Stimulated activated CD4-positive, alpha-beta T cell treated with anti-CD3 and anti-CD28 coated beads, Interleukin-1b, Interleukin-23, amount 100 ng/mL, for 4 hours (primary cell): ENCODE measurements around the gene MAGEB3.
"Not testable (repeated sequence)": the region's sequence is repeated elsewhere in the genome, so short reads cannot be mapped to it uniquely, and the experiment has no call there.

Experiments used
- DNase-seq, 2 donors: peaks; one replicate each; pipeline ENCODE4 v3.0.0-alpha.2; 2020; ENCODE audit warnings: low read depth in 2 of 2

MAGEB3 gene, protein sequence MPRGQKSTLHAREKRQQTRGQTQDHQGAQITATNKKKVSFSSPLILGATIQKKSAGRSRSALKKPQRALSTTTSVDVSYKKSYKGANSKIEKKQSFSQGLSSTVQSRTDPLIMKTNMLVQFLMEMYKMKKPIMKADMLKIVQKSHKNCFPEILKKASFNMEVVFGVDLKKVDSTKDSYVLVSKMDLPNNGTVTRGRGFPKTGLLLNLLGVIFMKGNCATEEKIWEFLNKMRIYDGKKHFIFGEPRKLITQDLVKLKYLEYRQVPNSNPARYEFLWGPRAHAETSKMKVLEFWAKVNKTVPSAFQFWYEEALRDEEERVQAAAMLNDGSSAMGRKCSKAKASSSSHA

DNA sequence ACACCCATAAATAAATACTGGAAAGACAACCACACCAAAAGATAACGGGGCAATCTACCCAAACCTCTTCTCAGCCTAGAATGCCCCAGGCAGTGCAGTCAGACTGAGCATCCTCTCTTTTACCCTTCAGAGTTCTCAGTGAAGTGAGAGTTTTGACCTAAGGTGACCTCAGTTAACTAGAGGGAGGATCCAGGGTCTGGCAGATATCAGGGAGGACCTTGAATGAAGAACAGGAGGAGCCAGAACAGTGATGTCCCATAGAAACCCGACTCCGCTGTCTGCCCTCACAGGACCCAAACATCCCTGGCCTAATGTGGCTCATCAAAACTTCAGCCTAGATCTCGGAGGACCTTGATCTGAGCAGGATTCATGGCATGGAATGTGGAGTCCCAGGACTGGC is at the start of gene MAGEB3:
Gene MAGEB3 (plus strand): TSS at position 263 of the 400 bp plus-strand sequence. CDS start 5,268 bp downstream, outside the sequence.
- DNase-seq: no peak

DNA sequence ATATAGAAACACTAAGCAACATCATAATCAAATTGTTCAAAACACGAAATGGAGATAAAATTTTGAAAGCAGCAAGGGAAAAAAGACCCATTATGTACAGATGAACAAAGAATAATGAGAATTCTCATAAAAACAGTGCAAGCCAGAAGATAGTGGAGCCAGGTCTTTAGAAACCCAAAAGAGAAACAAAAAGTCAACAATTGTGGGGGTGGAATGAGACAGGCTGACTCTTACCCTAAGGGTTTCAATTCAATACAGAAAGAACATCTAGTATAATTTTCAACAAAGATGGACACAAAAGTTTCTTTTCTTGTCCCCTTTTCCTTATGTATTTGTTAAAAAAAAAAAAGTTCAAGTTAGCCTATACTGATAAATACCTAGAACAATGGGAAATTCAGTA is 49.1 kb upstream of the MAGEB3 start:
- DNase-seq: no peak

DNA sequence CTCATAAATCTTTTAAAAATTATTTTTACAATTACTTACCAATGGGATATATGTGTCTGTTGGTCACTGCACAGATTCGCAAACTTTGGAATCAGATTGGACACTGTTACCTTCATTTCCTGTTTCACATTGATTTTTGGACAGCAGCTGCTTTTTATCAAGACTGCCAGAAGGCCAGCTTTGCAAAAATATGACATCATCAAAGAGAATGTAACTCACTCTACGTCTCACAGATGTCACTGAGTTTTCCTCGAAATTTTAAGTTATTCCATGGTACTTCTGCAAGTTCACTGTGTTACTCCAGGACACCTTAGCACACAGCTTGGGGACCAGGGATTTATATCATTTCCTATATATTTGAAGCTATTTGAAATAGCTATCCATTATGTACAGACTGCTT is 46.9 kb upstream of the MAGEB3 start:
- no peak for DNase-seq

DNA sequence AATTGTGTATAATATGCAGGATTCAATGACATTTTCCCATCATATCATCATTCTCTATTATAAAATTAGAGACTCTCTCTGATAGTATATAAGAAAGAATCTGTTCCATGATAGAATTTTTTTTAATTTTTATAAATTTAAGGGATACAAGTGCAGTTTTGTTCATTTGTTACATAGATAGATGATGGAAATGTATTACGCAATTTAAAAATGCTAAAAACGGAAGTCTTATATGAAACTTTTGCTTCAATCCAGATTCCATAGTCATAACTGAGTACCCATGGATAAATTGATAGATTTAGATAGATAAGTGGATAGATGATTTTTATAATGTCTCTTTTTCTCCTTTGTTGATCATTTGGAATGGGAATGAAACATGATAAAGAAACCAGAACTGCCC is 40.0 kb upstream of the MAGEB3 start:
- DNase-seq: no peak

DNA sequence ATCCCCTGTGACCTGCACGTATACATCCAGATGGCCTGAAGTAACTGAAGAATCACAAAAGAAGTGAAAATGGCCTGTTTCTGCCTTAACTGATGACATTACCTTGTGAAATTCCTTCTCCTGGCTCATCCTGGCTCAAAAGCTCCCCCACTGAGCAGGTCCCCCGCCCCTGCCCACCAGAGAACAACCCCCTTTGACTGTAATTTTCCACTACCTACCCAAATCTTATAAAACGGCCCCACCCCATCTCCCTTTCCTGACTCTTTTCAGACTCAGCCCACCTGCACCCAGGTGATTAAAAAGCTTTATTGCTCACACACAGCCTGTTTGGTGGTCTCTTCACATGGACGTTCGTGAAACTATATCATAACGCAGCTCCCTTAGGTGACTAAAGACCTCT is 36.5 kb upstream of the MAGEB3 start:
- not testable (repeated sequence) for DNase-seq

DNA sequence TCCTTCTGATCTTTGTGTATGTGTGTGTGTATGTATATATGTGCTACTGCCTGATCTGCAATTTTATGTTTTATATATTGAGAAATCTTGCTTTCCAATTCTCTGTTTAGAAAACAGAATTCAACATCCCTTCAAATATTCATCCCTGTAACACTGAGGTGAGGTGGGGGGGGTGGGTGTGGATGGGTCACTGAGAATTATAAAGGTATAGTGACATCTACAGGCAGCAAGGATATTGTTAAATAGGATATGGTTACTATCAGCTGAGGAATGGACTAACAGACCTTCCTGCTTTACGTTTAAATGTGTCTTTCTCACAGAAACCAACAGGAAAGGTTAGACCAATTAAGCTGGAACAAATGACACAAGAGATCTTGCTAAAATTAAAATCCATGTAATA is 34.1 kb upstream of the MAGEB3 start:
- no peak for DNase-seq

DNA sequence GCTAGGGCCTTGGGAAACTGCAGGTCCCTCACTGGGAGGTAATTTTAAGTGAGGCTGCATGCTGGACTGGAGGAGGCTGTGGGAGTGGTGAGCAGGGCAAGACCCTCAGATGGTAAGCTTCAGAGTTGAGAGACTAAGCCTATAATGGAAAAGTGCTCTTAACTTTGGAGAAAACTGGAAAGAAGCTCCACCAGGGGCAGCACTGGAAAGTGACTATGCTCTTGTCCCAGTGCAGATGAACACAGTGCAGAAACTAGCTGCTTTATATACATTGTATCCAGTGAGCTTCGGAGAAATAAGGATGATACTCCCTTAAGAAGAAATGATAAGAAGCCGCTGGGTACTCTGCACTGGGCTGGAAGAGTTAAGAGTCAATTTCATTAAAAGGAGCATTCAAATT is 18.3 kb upstream of the MAGEB3 start:
- no peak for DNase-seq

DNA sequence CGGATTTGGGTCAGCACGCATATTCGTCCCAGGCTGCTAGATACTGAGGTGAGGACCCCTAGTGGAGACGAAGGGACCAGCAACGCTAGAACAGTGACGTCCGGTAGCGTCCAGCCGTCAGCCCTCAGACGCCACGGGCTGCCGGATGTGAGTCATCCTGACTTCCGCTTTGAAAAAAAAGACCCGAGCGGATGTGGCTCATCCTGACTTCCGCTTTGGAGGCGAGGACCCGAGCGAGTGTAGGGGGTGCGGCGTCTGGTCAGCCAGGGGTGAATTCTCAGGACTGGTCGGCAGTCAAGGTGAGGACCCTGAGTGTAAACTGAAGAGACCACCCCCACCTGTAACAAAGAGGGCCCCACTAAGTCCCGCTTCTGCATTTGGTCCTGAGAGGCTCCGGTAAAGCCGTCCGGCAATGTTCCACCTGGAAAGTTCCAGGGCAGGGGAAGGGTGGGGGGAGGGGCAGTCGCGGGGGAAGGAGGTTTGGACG is 15.1 kb upstream of the MAGEB3 start, which contains the start of gene MAGEB2:
Gene MAGEB2 (plus strand): TSS at position 207 of the 487 bp plus-strand sequence. CDS start 3,018 bp downstream, outside the sequence.
- DNase-seq: no peak

DNA sequence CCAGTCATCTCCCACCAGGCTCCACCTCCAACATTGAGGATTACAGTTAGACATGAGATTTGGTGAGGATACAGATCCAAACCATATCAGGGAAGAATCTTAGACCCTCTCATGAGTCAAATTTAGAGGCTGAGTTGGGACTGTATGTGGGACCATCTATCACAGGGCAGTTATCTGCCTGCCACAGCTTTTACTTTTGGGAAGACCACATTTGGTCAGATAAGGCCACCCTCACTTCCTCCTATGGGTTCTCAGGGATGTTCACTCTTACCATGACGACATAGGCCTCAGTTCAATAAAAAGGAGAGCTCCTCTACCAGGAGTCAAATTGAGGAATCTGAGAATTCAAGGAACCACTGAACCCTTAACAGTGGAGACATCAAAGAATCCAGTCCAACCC is 13.0 kb upstream of the MAGEB3 start:
- DNase-seq: no peak

DNA sequence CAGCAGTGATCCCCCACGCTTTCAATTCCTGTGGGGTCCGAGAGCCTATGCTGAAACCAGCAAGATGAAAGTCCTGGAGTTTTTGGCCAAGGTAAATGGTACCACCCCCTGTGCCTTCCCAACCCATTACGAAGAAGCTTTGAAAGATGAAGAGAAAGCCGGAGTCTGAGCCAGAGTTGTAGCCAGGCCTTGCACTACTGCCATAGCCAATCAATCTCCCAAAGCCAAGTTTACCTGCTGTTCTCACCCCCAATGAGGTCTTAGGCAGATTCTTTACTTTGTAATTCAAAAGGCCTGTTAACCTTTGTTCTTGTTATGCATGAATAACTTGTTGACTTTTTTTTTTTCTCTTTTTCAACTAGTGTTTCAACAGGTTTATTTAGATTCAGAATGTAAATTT is 11.1 kb upstream of the MAGEB3 start:
- DNase-seq: no peak

DNA sequence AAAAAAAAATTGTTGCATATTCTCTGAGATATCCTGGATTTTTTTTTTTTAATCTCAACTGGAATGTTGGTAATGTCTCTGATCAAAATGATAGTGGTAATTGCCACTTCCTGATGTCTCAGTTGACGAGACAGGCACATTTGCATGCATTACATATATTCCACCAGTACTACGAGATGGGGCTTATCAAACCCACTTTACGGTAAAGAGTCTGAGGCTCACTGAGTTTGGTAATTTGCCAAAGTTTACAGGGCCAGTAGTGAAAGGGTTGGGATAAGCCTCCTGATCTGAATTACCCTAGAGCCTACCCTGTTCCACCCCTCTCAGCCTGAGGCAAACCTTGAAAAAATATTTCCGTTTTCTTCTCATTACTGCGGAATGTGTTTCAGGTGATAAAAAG is 9.8 kb upstream of the MAGEB3 start:
- no peak for DNase-seq

DNA sequence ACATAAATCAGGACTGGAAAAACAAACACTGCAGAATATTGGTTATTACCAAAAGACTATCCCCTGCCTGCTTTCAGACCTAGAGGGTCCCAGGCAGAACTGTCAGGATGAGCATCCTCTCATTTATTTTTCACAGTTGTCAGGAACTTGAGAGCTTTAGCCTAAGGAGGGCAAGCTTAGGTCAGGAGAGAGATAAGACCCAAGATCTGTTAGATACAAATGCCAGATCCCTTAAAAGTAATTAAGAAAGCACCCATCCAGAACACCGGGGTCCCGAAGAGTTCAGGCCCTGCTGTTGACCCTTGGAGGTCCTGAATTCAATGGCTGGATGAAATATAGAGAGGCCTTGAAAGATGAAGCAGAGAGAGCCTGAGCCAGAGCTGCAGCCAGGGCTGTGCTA is 5.9 kb upstream of the MAGEB3 start:
- no peak for DNase-seq

DNA sequence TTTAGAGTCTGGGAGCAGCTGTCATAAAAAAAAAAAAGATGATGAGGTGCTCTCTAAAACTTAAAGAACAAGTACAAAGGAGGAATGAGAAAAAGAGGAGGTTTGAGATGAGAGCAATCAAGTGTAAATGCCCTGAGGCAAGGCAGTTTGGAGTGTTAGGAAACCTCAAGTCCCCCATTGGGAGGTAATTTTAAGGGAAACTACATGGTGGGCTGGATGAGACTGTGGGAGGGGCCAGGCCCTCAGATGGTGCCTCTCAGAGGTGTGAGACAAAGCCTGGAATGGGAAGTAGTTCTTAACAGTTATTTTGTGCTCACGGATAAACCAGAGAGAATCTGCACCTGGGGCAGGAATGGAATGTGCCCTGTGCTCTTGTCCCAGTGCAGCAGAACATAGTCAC is 1.9 kb upstream of the MAGEB3 start:
- DNase-seq: no peak

DNA sequence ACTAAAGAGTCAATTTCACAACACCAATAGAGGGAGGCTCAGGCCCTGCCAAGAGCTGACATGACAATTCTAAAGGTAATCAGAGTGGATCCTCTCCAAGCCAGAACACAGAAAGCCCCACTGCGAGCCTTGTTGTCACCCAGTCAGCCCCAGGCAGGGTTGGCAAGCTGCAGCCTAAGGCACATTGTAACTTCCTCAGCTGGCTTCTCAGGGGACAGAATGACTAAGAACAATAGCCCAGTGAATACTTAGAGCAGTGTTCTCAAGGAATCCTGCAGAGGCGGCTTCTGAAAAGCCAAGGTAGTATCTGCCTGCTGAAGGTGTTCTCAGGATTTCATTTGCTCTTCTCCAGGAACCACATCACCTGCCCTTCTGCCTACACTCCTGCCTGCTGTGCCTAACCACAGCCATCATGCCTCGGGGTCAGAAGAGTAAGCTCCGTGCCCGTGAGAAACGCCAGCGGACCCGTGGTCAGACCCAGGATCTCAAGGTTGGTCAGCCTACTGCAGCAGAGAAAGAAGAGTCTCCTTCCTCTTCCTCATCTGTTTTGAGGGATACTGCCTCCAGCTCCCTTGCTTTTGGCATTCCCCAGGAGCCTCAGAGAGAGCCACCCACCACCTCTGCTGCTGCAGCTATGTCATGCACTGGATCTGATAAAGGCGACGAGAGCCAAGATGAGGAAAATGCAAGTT is 11.4 kb downstream of the MAGEB3 start, which contains the start of gene MAGEB4:
Gene MAGEB4 (plus strand): TSS at position 277 of the 692 bp plus-strand sequence. CDS start 136 bp downstream, at position 413.
- DNase-seq: no peak

DNA sequence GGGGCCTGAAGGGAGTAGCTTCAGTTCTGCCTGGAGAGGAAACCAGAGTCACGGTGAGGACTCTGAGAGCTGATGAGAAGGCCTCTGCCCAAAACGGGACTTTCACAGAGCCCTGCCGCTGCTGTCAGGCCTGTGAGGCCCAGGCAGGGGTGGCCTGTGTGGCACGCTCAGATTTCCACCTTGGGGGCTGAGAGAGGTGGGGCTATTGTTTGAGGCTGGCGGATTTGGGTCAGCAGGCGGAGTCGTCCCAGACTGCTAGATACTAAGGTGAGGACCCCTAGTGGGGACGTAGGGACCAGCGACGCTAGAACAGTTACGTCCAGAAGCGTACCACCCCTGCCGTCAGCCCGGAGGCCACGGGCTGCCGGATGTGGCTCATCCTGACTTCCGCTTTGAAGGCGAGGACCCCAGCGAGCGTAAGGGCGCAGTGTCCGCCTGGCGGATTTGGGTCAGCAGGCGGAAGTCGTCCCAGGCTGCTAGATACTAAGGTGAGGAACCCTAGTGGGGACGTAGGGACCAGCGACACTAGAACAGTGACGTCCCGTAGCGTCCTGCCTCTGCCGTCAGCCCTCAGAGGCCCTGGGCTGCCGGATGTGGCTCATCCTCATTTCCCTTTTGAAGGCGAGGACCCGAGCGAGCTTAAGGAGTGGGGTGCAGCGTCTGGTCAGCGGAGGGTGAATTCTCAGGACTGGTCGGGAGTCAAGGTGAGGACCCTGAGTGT is 16.5 kb downstream of the MAGEB3 start, which contains the start of gene MAGEB1:
Gene MAGEB1 (plus strand): TSS at position 378 of the 721 bp plus-strand sequence. CDS start 3,348 bp downstream, outside the sequence.
- DNase-seq: no peak

DNA sequence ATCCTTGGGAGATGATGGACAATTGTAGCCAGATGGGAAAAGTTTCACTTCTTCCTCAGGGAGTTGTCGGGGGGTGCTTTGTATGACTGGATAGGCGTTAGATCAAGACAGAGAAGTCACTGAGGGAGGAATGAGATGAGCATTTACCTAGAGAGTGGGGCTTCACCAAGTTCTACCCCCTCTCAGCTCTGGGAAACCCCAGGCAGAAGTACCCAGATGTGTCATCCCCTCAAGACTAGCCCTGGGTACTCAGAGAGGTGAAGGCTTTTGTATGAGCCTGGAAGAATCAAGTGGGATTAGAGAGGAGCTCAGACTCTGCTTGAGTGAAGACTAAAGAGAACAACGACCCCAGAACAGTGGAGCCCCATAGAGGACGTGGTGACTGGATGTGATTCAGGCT is 18.4 kb downstream of the MAGEB3 start:
- DNase-seq: no peak

DNA sequence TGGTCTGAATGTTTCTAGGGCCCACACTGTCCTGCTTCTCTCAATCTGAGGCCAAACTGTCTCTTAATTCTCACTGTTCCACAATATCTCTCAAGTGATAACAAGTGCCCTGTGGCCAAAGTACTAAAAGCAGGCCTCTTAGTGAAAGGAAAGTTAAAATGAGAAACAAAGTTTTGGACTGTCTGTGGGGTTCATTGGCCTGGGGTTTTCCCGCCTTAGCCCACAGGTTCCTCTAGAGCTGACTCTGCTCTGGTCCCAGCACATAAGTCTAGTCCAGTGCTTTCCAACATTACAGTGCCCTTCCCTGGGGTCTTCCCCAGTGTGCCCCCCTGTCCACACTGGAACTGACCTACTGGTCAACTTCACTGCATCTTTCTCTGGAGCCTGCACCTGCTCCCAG is 22.8 kb downstream of the MAGEB3 start:
- DNase-seq: no peak

DNA sequence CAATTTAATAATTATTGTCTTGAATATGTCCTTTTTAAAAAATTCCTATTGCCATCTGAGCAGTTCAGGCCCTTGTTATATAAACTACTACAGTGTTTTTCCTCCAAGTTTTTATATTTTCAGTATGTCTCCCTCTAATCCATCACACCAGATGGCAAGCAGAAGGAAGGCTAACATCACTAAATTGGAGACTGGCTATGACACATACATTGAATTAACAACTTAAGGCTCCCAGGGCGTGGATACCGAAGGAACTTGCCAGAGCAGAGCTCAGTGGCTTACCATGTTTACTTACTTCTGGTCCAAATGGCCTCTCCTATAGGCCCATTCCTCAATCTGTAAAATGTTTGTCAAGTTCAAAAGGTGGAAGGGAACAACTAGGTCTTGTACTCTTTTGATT is 29.5 kb downstream of the MAGEB3 start:
- no peak for DNase-seq

DNA sequence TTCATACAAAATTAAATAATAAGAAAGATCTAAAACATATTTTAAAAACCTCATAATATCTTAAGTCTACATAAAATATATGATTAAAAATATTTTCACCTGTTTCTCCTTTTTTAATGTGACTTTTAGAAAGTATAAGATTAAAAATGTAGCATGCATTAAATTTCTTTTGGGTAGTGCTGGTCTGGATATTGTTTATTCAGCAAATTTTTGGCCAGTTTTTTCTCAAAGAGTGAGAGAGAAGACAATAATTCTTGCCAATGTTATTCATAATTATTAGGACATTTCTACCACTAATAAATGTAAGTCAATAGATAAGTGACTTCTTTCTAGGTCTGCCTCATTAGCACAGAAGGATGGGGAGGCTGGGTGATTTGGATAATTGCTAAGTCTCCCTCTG is 30.6 kb downstream of the MAGEB3 start:
- DNase-seq: no peak

DNA sequence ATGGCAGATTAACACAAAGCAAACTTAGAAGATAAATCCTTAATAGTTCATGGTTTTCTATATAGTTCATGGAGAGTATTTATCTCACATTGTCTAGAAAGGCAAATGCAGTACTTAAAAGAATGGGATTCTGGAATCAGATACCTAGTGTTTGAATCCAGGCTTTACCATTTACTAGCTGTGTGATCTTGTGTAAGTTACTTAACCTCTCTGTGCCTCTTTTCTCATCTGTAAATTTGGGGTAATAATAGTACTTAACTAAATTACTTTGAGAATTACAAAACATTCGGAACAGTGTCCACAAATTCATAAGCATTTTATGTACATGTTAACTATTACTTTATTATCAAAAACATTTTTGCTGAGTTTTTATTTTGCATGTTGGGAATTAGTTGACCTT is 32.3 kb downstream of the MAGEB3 start:
- DNase-seq: no peak

DNA sequence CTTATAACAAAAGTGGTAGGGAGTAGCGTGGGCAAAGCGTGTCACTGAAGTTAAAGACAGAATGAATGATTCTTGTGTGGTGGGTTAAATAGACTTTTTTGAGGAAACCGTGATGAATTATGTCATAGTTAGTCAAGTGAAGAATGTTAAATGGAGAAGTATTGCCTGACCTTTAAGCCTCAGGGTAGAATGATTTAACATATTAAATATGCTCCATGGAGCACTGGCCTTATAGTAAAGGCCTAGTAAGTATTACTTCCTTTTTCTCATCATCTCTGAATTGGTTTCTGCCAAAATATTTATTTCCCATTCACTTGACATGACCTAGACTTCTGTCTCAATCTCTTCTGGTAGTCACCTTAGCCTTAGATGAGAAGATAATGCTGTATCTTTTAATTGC is 40.2 kb downstream of the MAGEB3 start:
- DNase-seq: no peak

DNA sequence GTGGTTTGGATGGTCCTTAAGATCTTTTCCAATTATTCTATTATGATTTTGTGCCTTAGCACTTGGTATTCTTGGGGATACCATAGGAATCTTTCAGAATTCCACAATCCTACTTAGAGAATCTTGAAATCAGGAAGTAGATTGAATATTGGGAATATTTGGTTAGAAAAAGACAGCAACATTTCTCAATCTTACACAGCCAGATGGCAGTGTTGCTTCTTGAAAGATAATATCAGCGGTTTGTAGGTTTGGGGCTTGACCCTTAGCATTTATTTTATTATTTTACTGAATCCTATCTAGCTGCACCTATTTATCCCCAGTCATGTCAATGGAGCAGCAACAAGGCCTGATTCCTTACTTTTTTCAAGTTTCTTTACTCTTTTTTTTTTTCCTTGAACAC is 45.0 kb downstream of the MAGEB3 start:
- no peak for DNase-seq
